ENCODE measurements around the gene SRF. TPM values are rescaled to one million over a fixed set of nuclear protein-coding genes. Genes with fewer than 3 reads are reported as not detected.

Gene SRF
- total RNA-seq, 2 donors from 2014 or later: 56.8 to 70.4 TPM

- Mint-ChIP-seq H3K4me1 (ENCODE audit: low read depth in 2 of 2) (peaks cover 9 to 18% of the 10 kb centered on the region in 2 donors), H3K36me3 (peaks cover 11% of the 10 kb centered on the region), H3K27me3 (no peaks in the 10 kb centered on the region), H3K4me3 (no peak overlapping the region), H3K27ac (no peak overlapping the region), H3K9me3 (no peaks in the 10 kb centered on the region)
- ATAC-seq (no peak), DNase-seq (ENCODE audit: low spot score) (no peak)
Observed at GRCh38 chr6:43220439-43220951, 49.4 kb downstream of the SRF start.

GRCh38 chr6:43221046-43221972 is 50.2 kb downstream of the SRF start:
- Mint-ChIP-seq H3K4me1 (ENCODE audit: low read depth in 2 of 2) (peaks cover 9 to 19% of the 10 kb centered on the region in 2 donors), H3K36me3 (peaks cover 11% of the 10 kb centered on the region), H3K9me3 (no peaks in the 10 kb centered on the region), H3K4me3 (no peak overlapping the region), H3K27ac (no peak overlapping the region), H3K27me3 (no peaks in the 10 kb centered on the region)
- DNase-seq (ENCODE audit: low spot score) (no peak), ATAC-seq (no peak)

GRCh38 chr6:43222418-43223059 is 51.5 kb downstream of the SRF start:
- Mint-ChIP-seq H3K9me3 (no peaks in the 10 kb centered on the region), H3K27ac (peak overlapping the region in 1 of 2 donors; percentile 5), H3K36me3 (peaks cover 7% of the 10 kb centered on the region), H3K4me3 (no peak overlapping the region), H3K4me1 (ENCODE audit: low read depth in 2 of 2) (peaks cover 9 to 16% of the 10 kb centered on the region in 2 donors), H3K27me3 (no peaks in the 10 kb centered on the region)
- ATAC-seq (no peak), DNase-seq (ENCODE audit: low spot score) (no peak)

GRCh38 chr6:43223175-43223574 is 52.1 kb downstream of the SRF start:
- Mint-ChIP-seq H3K27ac (peak overlapping the region in 1 of 2 donors; percentile 5), H3K4me1 (ENCODE audit: low read depth in 2 of 2) (peaks cover 9 to 16% of the 10 kb centered on the region in 2 donors), H3K27me3 (no peaks in the 10 kb centered on the region), H3K36me3 (peaks cover 7% of the 10 kb centered on the region), H3K9me3 (no peaks in the 10 kb centered on the region), H3K4me3 (no peak overlapping the region)
- no peak for ATAC-seq
- DNase-seq (ENCODE audit: low spot score): no peak

GRCh38 chr6:43226192-43226851 is 55.3 kb downstream of the SRF start:
- peaks cover under 1 to 3% of the 10 kb centered on the region in 2 donors for H3K27me3 Mint-ChIP-seq
- H3K4me3 Mint-ChIP-seq: no peak overlapping the region
- H3K4me1 Mint-ChIP-seq (ENCODE audit: low read depth in 2 of 2): peaks cover 16 to 24% of the 10 kb centered on the region in 2 donors
- ATAC-seq (no peak), DNase-seq (ENCODE audit: low spot score) (no peak)
- H3K36me3 Mint-ChIP-seq: no peaks in the 10 kb centered on the region
- no peak overlapping the region for H3K27ac Mint-ChIP-seq
- no peaks in the 10 kb centered on the region for H3K9me3 Mint-ChIP-seq

GRCh38 chr6:43228951-43229802 is 58.1 kb downstream of the SRF start, which contains the start of gene DNPH1:
Gene DNPH1 (minus strand): TSS chr6:43229481. CDS start chr6:43229456, 25 bp downstream.
- peak; percentile 84 for DNase-seq (ENCODE audit: low spot score)
- Mint-ChIP-seq H3K27me3 (peaks cover 13% of the 10 kb centered on the region in 2 donors), H3K9me3 (no peaks in the 10 kb centered on the region), H3K27ac (peak within 1 kb of the TSS; percentile 73 to 80), H3K36me3 (no peaks in the 10 kb centered on the region), H3K4me1 (ENCODE audit: low read depth in 2 of 2) (peaks cover 16 to 19% of the 10 kb centered on the region in 2 donors), H3K4me3 (peak within 1 kb of the TSS; percentile 88)
- peak; percentile 91 to 92 for ATAC-seq

- Mint-ChIP-seq H3K27me3 (peaks cover 13% of the 10 kb centered on the region in 2 donors), H3K4me1 (ENCODE audit: low read depth in 2 of 2) (peaks cover 11 to 13% of the 10 kb centered on the region in 2 donors), H3K9me3 (no peaks in the 10 kb centered on the region), H3K36me3 (no peaks in the 10 kb centered on the region), H3K4me3 (peak overlapping the region; percentile 73), H3K27ac (peak overlapping the region; percentile 22 to 52)
- no peak for DNase-seq (ENCODE audit: low spot score)
- ATAC-seq: no peak
Observed at GRCh38 chr6:43229803-43230620, 58.9 kb downstream of the SRF start.

- H3K27ac Mint-ChIP-seq: no peak overlapping the region
- H3K4me1 Mint-ChIP-seq (ENCODE audit: low read depth in 2 of 2): peaks cover 8 to 11% of the 10 kb centered on the region in 2 donors
- peak overlapping the region; percentile 16 for H3K4me3 Mint-ChIP-seq
- no peaks in the 10 kb centered on the region for H3K9me3 Mint-ChIP-seq
- no peaks in the 10 kb centered on the region for H3K36me3 Mint-ChIP-seq
- no peak for DNase-seq (ENCODE audit: low spot score)
- ATAC-seq: no peak
- H3K27me3 Mint-ChIP-seq: peaks cover 15% of the 10 kb centered on the region in 2 donors
Observed at GRCh38 chr6:43231053-43231452, 60.0 kb downstream of the SRF start.

Other genes with a start within 250 kb of the SRF start
- 10 to 100 TPM; 35.4 to 38.2 TPM for gene CNPY3, start 241.8 kb upstream of the SRF start, total RNA-seq
- gene GNMT, start 210.5 kb upstream of the SRF start, total RNA-seq: 1 to 10 TPM in 1 of 2 donors, under 1 TPM in 1; 0.26 to 1.1 TPM
- 10 to 100 TPM; 14.1 to 18.7 TPM for gene PEX6, start 192.1 kb upstream of the SRF start, total RNA-seq
- 10 to 100 TPM; 38.9 to 47.8 TPM for gene PPP2R5D, start 186.7 kb upstream of the SRF start, total RNA-seq
- gene MEA1, start 157.3 kb upstream of the SRF start, total RNA-seq: 10 to 100 TPM; 55.7 to 77.8 TPM
- 10 to 100 TPM; 59.6 to 60.8 TPM for gene KLHDC3, start 157.0 kb upstream of the SRF start, total RNA-seq
- gene RRP36, start 149.6 kb upstream of the SRF start, total RNA-seq: 10 to 100 TPM; 86.9 to 96.5 TPM
- gene CUL7, start 117.4 kb upstream of the SRF start, total RNA-seq: 1 to 10 TPM; 8.3 to 9.8 TPM
- 10 to 100 TPM; 41.7 to 59.6 TPM for gene MRPL2, start 111.8 kb upstream of the SRF start, total RNA-seq
- gene KLC4, start 111.6 kb upstream of the SRF start, total RNA-seq: 10 to 100 TPM; 12.3 to 13.0 TPM
- 1 to 10 TPM; 1.2 to 4.1 TPM for gene PTK7, start 95.0 kb upstream of the SRF start, total RNA-seq
- 10 to 100 TPM; 41.5 to 85.8 TPM for gene CUL9, start 10.9 kb downstream of the SRF start, total RNA-seq
- 10 to 100 TPM; 15.0 to 32.5 TPM for gene DNPH1, start 58.2 kb downstream of the SRF start, total RNA-seq
- gene TTBK1, start 72.2 kb downstream of the SRF start, total RNA-seq: under 1 TPM; 0.75 to 0.81 TPM
- not detected for gene SLC22A7, start 127.0 kb downstream of the SRF start, total RNA-seq
- gene CRIP3, start 137.6 kb downstream of the SRF start, total RNA-seq: 1 to 10 TPM in 1 of 2 donors, not detected in 1; 2.0 TPM
- gene ZNF318, start 198.4 kb downstream of the SRF start, total RNA-seq: 10 to 100 TPM in 1 of 2 donors, 1 to 10 TPM in 1; 6.4 to 11.3 TPM

All from natural killer cell treated with Interleukin-12 subunit alpha and Interleukin-12 subunit beta and Interleukin-15 and Interleukin-18, amount 100 ng/mL, for 72 hours (primary cell).